MM.1S (cell line): ENCODE data around the gene NCOA3.

Experiments used
- EZH2 ChIP-seq: fragments of 300-600 bp; sonication (generic); optimal IDR thresholded peaks from 2 replicates; pipeline ENCODE3; 2017; ENCODE audit warnings: low read depth, mild to moderate bottlenecking, antibody characterized with exemption, low read length, mixed read lengths
- TF ChIP-seq, protein P1 (sequence below): fragments of 300-600 bp; sonication (generic); IDR thresholded peaks from 2 replicates; pipeline ENCODE4 v1.5.1; 2016; ENCODE audit warnings: antibody characterized with exemption, low read length, mixed read lengths

DNA sequence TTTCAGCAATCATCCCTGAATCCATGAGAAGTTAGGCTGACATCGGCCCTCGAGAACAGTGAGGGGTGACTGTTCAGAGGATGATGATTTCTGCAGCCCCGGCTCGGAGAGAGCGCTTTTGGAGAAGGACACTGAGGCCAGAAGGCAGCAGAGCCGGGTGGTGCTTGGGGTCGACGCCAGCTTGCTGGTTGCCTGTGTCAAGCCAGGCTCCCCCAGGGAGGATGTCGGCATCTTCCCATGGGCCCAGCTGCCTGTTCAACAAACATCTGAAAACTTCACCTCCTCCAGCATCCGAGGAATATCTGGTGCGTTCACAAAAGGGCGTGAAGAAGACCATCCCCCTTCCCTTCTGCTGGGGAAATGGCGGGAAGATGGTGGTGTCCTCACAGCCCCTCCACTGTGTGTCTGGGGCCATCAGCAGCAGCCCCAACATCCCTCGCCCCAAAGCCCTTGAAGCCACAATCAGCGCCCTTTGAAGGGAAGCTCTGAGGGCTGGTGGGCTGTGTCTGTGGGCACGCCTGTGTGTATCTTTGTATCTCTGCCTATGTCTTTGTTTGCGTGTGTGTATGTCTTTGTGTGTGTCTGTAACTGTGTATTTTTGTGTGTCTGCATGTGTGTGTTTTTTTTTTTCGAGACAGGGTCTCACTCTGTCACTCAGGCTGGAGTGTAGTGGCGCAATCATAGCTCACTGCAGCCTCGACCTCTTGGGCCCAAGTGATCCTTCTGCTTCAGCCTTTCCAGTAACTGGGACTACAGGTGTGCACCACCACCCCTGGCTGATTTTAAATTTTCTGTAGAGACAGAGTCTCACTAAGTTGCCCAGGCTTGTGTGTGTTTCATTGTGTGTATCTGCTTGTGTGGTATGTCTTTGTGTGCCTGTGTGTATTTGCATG, 185.7 kb downstream of the NCOA3 start:
- TF ChIP-seq, protein P1, sequence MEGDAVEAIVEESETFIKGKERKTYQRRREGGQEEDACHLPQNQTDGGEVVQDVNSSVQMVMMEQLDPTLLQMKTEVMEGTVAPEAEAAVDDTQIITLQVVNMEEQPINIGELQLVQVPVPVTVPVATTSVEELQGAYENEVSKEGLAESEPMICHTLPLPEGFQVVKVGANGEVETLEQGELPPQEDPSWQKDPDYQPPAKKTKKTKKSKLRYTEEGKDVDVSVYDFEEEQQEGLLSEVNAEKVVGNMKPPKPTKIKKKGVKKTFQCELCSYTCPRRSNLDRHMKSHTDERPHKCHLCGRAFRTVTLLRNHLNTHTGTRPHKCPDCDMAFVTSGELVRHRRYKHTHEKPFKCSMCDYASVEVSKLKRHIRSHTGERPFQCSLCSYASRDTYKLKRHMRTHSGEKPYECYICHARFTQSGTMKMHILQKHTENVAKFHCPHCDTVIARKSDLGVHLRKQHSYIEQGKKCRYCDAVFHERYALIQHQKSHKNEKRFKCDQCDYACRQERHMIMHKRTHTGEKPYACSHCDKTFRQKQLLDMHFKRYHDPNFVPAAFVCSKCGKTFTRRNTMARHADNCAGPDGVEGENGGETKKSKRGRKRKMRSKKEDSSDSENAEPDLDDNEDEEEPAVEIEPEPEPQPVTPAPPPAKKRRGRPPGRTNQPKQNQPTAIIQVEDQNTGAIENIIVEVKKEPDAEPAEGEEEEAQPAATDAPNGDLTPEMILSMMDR, result no peak
- no peak for TF ChIP-seq EZH2
